NCI-H1417 treated with DMSO at 0.1 percent for 48 hours (cell line): ENCODE results near the gene KDM4C.

Experiments used
- DNase-seq: peaks from one replicate; lab custom pipeline; 2025; lab: John Stamatoyannopoulos, UW

The KDM4C gene

DNA sequence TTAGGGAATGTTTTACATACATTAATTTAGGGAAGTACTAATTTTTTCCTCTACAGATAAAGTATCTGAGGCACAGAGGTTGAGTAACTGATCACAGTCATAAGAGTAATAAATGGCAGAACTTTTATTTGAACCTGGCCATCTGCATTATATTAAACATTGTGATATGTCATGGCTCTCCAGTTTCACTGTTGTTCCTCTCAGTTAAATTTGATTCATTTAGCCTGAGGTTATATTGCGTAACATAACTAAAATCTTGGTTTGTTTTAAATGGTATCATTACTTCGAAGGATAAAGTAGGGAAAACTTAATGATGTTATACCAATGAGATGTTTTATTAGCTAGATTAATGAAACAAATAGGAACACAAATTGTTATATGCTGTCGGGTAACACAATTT lies 284.4 kb downstream of the KDM4C start:
- no peak for DNase-seq

DNA sequence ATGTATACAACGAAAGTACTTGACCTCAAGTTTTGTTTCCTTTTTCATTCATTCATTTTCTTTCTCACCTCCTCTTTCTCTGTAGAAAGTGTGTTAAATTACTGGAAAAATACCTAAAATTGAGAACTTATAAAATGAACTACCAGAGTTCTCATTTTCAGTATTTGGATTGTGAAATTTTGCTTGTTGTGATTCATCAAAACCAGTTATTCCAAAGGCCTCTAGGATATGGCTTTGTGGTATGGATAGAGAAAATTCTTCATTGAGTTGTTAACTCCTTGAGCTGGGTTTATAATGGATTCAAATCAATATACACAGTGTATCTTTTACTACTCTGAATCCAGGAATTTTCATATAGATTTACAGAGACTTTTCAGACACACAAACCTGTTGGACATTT lies 287.6 kb downstream of the KDM4C start:
- no peak for DNase-seq

DNA sequence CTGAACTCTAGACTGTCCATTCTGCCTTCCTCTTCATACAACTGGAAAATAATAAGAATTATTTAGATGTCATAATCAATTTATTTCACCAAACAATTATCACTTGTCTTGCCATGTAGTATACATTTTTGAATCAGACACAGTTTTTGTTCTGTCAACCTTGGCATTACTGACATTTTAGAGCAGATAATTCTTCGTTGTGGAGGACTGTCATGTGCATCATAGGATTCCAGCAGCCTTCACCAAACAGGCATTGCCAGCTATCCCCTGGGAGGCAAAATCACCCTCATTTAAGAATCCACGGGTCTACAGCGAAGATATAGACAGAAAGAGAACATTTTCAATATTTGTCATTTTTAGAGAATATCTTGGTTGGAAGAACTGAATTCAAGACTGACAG lies 293.9 kb downstream of the KDM4C start:
- DNase-seq = no peak

DNA sequence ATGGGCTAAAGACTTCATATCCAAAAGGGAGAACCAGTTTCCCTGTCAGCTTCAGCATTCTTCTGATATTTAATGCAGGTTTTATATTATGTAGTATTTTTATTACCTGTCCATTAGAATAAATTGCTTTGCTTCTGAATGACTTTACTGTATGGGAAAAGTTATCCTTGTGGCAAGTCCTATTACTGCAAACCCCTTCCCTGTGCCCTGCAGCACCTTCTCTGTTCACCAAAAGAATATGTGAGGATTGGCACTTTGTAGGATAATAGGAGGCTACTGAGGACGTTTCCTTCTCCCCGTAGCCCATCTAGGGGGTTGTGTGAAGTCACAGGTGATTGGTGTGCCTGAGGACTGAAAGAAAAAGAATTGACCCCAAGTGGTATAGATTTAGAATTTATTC lies 296.1 kb downstream of the KDM4C start:
- no peak for DNase-seq

DNA sequence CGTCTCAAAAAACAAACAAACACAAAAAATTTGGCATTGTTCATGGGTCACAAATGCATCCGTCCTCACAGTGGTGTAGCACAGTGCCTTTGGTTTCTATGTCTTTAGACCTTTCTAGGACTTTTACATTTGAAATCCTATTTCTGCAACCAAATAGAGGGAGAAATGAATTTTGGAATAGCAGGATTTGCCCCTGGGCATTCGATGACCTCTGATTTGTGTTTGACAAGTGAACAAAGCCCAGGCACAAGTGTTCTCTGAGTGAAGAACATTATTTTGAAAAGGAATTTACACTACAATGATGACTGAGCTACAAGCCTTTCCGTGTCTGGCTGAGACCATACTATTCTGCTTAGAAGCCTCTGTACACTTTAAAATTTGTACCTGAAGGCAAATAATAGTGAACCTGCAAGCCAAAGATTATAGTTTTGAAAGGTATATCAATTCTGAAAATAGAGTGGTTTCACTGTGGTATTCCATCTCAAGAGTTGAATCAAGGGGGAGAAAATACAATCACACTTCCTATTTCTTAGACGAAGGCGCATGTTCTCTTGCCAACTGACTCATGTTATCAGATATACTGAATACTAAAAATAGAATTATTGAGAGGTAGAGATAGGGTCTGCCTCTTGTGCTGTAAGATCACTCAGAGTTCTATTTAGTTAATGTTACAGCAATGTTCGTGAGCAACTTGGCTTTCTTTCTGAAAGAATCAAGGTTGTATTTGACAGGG lies 297.6 kb downstream of the KDM4C start:
- DNase-seq = no peak

DNA sequence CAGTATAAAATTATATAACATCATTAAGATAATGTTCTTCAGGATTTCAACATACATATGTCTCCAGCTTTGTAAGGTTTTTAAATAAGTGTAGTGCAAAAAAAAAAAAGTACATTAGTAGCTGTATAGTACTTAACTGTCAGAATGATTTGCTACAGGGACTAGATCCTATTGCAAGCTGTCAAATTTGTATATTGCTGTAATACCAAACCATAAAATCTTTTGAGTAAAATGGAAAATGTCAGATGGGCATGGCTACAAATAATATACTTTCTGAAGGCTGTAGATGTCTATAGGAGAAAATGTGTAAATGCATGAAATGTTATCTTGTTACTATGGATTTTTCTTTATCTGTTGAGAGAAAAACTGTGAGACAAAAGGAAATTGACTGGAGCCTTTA lies 298.5 kb downstream of the KDM4C start:
- no peak for DNase-seq

DNA sequence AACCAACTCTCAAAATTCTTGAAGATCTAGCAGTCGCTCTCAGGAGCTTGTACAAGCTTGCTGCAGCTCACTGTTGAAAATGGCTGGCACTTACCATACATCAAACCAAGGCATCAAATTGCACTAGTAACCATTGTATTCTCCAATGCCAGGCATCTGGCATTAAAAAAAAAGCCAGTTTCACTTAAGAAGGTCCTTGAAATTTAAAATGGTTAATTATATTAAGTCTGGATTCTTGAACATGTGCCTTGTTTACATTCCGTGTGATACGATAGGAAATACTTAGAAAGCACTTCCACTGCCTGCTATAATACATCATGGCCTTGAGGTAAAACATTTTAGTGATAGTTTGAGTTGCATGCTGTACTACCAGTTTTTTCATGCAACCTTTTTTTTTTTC lies 300.7 kb downstream of the KDM4C start:
- DNase-seq = no peak

DNA sequence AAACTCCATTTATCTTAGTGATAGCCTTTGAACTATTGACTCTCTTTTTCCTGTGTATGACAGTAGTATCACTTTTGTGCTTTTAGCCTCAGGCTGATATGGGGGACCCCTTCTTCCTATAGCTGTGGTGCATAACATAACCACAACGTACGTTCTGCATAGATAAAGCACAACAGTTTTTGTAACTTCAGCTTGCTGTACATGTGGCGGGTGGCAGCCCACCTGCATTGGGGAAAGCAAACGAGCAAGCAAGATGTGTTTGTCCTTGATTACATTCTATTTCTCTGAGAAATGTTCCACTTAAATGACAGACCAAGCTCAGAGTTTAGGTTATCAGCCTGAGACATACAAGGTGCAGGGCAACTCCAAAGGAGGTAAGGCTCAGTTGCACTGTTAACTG lies 309.4 kb downstream of the KDM4C start:
- DNase-seq = no peak

DNA sequence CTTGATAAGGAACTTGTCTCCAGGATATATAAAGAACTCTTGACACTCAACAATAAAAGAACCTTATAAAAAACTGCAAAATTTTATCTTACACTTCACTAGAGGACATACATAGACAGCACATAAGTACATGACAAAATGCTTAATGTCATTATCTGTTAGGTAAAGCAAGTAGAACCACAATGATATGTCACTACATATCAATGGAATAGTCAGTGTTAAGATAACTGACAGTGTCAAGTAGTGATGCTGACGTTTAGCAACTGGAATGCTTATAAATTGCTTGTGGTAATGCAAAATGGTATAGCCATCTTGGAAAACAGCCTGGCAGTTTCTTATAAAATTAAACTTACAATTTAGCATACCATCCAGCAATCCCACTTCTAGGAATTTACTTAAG lies 314.1 kb downstream of the KDM4C start:
- no peak for DNase-seq

DNA sequence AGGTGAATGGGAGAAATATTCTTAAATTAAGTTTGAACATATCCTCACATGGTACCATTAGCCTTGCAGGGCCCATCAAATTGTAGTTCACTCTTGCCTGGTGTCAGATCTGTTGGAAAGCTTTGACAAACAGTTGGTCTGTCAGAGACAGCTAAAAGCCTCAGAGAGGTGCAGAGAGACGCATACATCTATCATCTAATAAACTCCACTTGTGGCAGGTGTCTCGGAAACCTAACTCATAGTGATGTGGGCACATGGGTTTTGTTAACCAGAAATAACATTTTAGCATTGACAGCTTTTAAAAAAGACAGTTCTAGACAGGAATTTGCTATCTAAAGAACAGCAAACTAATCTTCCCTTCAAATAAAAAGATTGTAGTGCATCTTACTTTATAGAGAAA lies 315.9 kb downstream of the KDM4C start:
- DNase-seq = no peak

DNA sequence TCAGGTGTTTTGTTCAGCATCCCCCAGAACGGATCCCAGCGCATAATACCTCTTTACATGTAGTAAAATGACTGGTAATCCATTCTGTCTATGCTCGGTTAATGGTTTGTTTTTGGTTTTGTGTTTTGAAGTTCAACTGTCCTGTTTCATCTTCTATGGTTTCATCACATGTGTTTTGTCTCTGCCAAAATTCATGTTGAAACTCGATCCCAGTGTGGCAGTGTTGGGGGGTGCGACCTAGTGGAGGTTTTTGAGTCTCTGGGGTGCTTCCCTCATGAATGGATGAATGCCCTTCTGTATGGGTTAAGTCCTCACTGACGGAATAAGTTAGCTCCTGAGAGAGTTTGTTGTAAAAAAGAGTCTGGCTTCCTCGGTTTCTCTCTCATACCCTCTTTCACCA lies 317.4 kb downstream of the KDM4C start:
- DNase-seq = no peak

DNA sequence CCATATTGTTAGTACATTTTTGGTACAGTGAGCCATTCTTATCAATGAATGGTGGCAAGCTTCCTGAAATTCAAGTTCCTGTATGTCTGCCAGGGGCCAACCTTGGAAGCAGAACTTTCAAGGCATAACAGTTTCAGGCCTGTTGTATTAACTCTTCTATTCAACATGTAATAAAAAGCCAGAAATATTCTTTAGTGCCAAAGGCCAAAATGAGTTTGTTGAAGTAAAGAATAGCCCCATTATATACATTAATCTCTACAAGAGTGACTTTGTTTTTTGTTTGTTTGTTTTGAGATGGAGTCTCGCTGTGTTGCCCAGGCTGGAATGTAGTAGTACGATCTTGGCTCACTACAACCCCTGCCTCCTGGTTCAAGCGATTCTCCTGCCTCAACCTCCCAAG lies 321.3 kb downstream of the KDM4C start:
- DNase-seq = no peak

DNA sequence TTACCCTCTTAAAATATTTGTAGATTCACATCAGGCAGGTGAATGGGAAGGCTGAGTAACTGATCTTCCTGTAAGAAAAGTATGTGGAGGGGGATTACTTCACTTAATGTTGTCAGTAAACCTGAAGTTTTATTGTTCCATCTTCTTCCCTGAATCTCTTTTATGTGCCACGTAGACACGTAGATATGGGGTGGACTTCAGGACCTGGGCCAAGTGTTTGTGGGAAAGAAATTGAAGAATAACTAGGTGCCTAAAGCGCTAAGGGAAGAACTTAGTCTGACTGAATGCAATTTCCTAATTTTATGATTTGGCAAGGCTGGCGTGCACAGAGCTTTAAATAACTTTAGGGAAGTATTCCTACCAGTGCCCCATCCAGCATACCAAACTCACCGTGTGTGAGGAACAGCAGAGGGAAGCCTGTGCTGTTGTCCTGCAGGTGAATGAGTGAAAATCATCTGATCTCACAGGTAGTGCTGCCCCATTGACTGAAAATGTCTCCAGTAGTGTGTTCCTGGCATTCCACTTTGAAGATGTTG lies 323.4 kb downstream of the KDM4C start:
- no peak for DNase-seq

DNA sequence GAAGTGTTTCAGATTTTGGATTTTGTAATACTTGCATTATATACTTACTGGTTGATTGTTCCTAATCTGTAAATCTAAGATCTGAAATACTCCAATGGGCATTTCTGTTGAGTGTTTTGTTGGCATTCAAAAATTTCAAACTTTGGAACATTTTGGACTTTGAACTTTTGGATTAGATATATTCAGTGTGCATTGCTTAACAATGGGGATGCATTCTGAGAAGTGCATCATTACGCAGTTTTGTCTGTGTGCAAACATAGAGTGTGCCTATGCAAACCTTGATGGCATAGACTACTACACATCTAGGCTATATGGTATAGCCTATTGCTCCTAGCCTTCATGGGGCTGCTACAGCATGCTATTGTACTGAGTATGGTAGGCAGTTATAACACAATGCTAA lies 325.4 kb downstream of the KDM4C start:
- DNase-seq = no peak

DNA sequence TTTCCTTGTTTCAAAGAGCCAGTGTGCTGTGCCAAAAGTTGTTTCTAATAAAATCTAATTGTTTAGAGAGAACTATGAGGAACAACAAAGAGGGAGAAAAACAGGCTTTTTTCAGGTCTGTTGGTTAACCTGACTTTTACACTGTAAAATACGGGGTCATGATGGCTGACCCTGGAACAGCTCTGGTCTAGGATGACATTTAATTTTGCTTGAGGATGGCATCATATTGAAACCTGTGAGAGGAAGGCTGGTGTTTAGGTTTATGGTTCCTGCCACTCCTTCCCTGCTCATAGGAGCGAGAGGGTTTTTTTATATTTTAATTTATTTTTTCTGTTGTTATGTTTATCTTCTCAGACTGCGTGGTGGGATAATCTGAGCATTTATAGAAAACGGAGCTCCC lies 327.6 kb downstream of the KDM4C start:
- DNase-seq = no peak

DNA sequence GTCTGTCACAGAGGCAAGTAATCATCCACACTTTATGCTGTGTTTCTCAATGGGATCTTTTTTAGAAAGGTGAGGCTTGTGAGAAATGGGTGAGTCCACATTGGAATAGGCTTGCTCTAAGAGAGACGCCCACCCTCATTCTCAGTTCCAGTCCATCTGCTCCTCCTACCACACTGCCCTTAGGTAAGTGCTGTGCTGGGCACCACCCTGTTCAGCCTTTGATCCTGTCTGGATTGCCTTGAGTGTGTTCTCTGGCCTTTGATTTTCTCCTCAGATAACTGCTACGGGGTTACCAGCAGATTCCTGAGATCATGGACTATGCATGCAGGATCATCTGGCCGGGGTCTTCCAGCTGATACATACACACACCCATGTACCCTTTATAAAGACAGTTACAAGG lies 328.6 kb downstream of the KDM4C start:
- no peak for DNase-seq

DNA sequence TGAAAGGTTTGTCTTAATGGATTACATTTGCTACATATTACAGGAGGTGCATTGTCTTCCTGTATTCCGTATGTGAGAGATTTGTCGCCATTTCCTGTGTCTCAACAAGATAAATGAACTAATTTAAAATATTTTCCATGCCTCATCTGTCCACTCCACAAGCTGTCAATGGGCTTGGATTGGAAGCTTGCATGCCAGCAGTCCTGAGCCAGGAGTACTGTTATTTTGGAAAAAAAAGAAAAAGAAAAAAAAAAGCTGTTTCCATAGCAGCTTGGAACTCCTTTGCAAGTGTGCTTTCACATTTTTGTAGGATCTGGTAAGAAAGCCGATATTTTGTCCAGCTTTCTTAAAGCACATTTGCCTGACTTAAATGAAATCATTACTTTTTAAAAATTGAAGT lies 330.8 kb downstream of the KDM4C start:
- DNase-seq = no peak

DNA sequence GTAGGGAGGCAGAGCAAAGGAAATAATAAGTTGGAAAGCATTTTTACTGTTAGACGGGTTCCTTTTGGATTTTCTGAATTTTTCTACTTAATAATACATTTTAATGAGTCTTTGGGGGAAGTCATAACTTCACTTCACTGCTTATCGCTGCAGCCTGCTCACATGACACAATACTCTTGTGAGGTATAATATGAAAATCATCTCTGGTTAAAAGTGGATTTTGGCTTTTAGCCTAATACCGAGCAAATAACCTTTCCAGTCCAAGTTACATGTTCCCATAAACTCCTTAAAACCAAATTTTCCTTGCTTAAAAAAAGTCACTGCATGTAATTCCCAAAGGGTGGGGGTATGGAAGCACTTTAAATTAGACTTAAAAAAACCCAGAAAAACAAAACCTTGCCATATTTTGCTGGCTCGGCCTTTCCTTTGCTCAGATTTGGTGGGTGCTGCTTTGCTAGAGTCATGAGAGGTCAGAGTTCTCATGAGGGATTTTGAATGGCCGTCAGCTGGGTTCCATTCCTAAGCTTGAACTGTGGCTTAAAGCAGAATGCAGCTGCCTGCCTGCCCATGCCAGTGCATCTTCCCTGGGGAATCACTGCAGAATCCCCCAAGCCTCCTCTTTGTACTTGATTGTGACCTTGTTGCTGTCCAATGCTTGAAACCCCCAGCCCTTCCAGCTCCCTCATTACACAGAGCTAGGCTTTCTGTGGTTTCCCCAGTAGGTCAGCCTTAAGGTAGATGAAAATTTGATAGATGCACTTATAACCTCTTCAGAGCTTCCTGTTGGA lies 331.8 kb downstream of the KDM4C start:
- no peak for DNase-seq

DNA sequence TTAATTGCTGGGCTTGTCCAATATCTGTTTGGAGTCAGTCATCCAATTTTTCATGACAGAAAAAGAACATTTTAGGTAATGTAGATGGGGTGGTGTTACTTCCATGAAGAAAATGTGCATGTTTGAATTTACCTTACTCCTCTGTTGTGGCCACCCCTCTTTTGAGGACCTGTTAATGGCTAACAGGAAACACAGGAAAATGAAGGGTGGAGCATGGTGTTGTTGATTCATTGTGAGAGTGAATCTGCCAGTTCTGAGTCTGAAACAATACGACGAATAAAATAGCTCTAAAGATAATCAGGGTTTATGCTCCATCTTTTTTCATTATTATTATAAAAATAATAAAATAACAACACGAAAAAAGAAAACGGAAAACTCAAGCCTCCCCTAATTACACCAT lies 335.3 kb downstream of the KDM4C start:
- DNase-seq = no peak

DNA sequence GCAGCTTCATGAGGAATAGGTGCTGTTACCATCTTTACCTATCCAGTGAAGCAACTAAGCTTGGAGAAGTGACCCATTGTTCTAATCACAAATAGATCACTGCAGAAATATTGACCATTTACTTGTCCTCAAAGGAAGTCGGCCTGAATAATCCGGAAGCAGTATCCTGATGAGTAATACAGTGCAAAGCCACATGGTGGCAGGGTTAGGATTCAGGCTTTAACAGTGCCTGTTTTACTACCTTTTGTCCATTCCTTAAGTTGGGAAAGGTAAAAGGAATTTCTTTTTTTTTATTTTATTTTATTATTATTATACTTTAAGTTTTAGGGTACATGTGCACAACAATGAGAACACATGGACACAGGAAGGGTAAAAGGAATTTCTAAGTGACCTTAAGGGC lies 336.3 kb downstream of the KDM4C start:
- DNase-seq = no peak

DNA sequence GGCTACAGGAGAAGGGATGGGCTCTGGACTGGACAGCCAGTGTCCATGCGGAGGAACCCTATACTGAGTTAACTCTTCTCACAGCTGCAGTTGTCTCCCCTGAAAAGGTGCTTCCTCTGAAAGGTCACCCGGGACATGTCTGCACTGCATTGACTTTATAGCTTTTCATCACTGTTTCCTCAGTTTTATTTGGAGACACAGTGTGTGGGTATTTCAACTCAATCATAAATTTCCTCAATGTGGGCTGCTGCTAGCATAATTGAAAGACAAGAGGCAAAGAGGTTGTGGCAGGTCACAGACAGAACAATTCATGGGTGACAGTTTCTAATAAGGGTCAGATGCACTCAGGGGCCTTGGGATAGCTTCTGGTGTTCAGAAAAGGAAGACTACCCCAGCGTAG lies 336.8 kb downstream of the KDM4C start:
- DNase-seq = no peak

DNA sequence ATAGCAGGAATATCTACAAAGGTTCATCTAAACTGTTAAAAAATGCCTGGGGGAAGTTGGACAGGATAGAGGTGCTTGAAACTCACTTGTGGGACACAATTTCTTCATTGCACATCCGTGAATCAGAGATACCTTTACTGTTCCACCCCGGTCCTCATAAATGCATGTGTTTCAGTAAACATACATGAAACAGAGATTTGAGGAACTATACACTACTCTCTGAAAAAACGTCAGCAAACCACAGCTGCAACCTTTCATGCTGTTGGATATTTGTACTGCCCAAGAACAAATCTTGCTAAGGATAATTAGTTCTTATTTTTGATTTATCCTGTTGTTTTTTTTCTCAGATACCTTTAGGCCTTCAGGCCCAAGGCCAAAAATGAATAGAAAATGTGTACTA lies 337.3 kb downstream of the KDM4C start:
- no peak for DNase-seq

DNA sequence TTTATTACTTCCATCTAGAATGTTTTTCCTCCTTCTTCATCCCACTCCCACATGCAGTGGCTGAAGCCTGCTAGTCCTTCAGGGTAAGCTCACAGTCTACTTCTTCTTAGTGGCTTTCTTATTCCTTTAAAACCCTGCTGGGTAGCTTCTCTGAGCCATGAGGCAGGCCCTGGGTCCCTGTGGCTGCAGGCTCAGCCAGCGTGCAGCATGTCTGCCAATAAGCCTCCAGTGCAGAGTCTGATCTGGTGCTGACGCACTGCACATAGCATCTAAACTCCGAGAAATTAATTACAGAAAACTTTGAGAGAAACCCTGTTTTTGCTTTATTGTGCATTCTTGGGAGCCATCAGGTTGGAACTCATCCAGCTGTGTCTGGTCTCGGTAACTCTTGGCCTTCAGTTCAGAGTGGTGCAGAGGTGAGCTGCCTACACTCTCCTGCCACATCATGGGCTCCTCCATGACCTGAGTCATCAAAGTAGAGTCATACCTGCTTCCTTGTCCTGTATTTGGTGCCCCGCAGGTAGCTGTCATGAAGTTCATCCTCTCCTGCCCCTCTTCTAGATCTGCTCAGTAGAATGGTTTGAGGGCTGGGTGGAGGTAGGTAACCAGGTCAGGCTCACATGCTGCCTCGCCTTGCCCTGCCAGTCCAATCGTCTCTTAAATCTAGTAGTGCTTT lies 339.4 kb downstream of the KDM4C start:
- no peak for DNase-seq
